ENCODE measurements around the gene CT45A3. TPM values are rescaled to one million over a fixed set of nuclear protein-coding genes. Genes with fewer than 3 reads are reported as not detected.
"Not testable (repeated sequence)": the region's sequence is repeated elsewhere in the genome, so short reads cannot be mapped to it uniquely, and the experiment has no call there.

Gene CT45A3
- not detected for total RNA-seq

- not testable (repeated sequence) for H3K27ac ChIP-seq; H3K9me3 ChIP-seq; DNase-seq (ENCODE audit: low spot score); H3K4me1 ChIP-seq; H3K4me3 ChIP-seq; H3K36me3 ChIP-seq; H3K27me3 ChIP-seq
Observed at GRCh38 chrX:135768091-135768490, at the start of gene CT45A3. Gene CT45A3 (minus strand): TSS chrX:135768191. CDS start chrX:135764444, 3,747 bp downstream.

DNA sequence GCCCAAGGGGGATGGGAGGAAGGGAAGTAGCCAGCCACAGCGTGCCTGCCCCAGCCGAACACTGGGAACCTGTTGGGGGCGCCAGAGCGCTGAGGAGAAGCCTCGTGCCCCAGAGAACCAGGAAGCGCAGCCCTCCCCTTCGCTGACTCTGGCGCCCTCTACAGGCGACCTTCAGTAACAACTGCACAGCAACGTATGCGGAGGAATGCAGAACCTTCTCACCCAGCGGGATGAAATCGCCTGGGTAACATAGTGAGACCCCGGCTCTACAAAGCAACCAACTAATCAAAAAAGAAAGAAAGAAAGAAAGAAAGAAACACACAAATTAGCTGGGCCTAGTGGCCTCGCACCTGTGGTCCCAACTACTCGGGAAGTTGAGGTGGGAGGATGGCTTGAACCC, 34.7 kb upstream of the CT45A3 start, which contains the start of gene CT45A6:
CT45A6 (minus strand) TSS at position 101 of the 400 bp plus-strand sequence. CDS start 3,794 bp downstream, outside the sequence.
- not testable (repeated sequence) for H3K4me1 ChIP-seq; H3K27ac ChIP-seq; H3K36me3 ChIP-seq; H3K9me3 ChIP-seq; H3K4me3 ChIP-seq; DNase-seq (ENCODE audit: low spot score); H3K27me3 ChIP-seq

DNA sequence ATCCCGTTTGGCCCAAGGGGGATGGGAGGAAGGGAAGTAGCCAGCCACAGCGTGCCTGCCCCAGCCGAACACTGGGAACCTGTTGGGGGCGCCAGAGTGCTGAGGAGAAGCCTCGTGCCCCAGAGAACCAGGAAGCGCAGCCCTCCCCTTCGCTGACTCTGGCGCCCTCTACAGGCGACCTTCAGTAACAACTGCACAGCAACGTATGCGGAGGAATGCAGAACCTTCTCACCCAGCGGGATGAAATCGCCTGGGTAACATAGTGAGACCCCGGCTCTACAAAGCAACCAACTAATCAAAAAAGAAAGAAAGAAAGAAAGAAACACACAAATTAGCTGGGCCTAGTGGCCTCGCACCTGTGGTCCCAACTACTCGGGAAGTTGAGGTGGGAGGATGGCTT, 17.4 kb upstream of the CT45A3 start, which contains the start of gene CT45A5:
CT45A5 (minus strand) TSS at position 101 of the 400 bp plus-strand sequence. CDS start 3,774 bp downstream, outside the sequence.
- not testable (repeated sequence) for DNase-seq (ENCODE audit: low spot score); H3K9me3 ChIP-seq; H3K27me3 ChIP-seq; H3K36me3 ChIP-seq; H3K4me3 ChIP-seq; H3K27ac ChIP-seq; H3K4me1 ChIP-seq

GRCh38 chrX:135744739-135745138, 23.3 kb downstream of the CT45A3 start:
- not testable (repeated sequence) for DNase-seq (ENCODE audit: low spot score); H3K4me1 ChIP-seq; H3K27me3 ChIP-seq; H3K9me3 ChIP-seq; H3K36me3 ChIP-seq; H3K27ac ChIP-seq; H3K4me3 ChIP-seq

GRCh38 chrX:135741192-135741715, 26.7 kb downstream of the CT45A3 start:
- H3K9me3 ChIP-seq, result no peaks in the 10 kb centered on the region
- H3K4me3 ChIP-seq, result no peak overlapping the region
- H3K27me3 ChIP-seq, result no peaks in the 10 kb centered on the region
- no peaks in the 10 kb centered on the region for H3K4me1 ChIP-seq
- TF ChIP-seq, protein P1, sequence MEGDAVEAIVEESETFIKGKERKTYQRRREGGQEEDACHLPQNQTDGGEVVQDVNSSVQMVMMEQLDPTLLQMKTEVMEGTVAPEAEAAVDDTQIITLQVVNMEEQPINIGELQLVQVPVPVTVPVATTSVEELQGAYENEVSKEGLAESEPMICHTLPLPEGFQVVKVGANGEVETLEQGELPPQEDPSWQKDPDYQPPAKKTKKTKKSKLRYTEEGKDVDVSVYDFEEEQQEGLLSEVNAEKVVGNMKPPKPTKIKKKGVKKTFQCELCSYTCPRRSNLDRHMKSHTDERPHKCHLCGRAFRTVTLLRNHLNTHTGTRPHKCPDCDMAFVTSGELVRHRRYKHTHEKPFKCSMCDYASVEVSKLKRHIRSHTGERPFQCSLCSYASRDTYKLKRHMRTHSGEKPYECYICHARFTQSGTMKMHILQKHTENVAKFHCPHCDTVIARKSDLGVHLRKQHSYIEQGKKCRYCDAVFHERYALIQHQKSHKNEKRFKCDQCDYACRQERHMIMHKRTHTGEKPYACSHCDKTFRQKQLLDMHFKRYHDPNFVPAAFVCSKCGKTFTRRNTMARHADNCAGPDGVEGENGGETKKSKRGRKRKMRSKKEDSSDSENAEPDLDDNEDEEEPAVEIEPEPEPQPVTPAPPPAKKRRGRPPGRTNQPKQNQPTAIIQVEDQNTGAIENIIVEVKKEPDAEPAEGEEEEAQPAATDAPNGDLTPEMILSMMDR (IDR thresholded peaks at IDR 0.05), result no peak
- H3K36me3 ChIP-seq, result no peaks in the 10 kb centered on the region
- DNase-seq (ENCODE audit: low spot score), result no peak
- H3K27ac ChIP-seq, result no peak overlapping the region

- Histone ChIP-seq H3K27ac (no peak overlapping the region), H3K4me1 (no peaks in the 10 kb centered on the region), H3K9me3 (no peaks in the 10 kb centered on the region), H3K27me3 (no peaks in the 10 kb centered on the region), H3K36me3 (no peaks in the 10 kb centered on the region), H3K4me3 (no peak overlapping the region)
- DNase-seq (ENCODE audit: low spot score), result no peak
- TF ChIP-seq, protein P1 (IDR thresholded peaks at IDR 0.05), result peak in 1 of 2 donors; percentile 23
Observed at GRCh38 chrX:135740681-135741149, 27.3 kb downstream of the CT45A3 start.

- Histone ChIP-seq H3K36me3 (no peaks in the 10 kb centered on the region), H3K9me3 (no peaks in the 10 kb centered on the region), H3K4me3 (no peak overlapping the region), H3K27me3 (no peaks in the 10 kb centered on the region), H3K27ac (no peak overlapping the region), H3K4me1 (no peaks in the 10 kb centered on the region)
- no peak for DNase-seq (ENCODE audit: low spot score)
- TF ChIP-seq, protein P1 (IDR thresholded peaks at IDR 0.05), result no peak
Observed at GRCh38 chrX:135737366-135738071, 30.5 kb downstream of the CT45A3 start.

GRCh38 chrX:135734666-135735065, 33.3 kb downstream of the CT45A3 start:
- DNase-seq (ENCODE audit: low spot score); H3K36me3 ChIP-seq; H3K4me1 ChIP-seq: not testable (repeated sequence)

More at GRCh38 chrX:135734666-135735065, 33.3 kb downstream of the CT45A3 start:
- H3K27me3 ChIP-seq, H3K4me3 ChIP-seq, H3K27ac ChIP-seq, H3K9me3 ChIP-seq: not testable (repeated sequence)
